Measurements from ENCODE around the gene TPX2. TPM values are rescaled to one million over a fixed set of nuclear protein-coding genes. Genes with fewer than 3 reads are reported as not detected.

Gene TPX2
- total and polyA plus RNA-seq, 2 donors from 2014 or later, result 0.47 to 1.4 TPM

GRCh38 chr20:31820228-31820627 is 81.1 kb downstream of the TPX2 start:
- Histone ChIP-seq H3K9ac (ENCODE audit: low read length in 3 of 3) (no peak overlapping the region), H3K4me1 (ENCODE audit: control insufficient read depth in 2 of 3, insufficient read depth in 2 of 3, low read depth in 1 of 3, low read length in 3 of 3) (peaks cover 0 to 3% (median 2%) of the 10 kb centered on the region in 3 donors), H3K4me3 (ENCODE audit: low read length in 3 of 3) (no peak overlapping the region), H3K9me3 (ENCODE audit: control insufficient read depth in 2 of 3, insufficient read depth in 1 of 3, low read length in 3 of 3) (no peaks in the 10 kb centered on the region), H3K36me3 (ENCODE audit: control insufficient read depth in 2 of 3, insufficient read depth in 3 of 3, low read length in 3 of 3) (no peaks in the 10 kb centered on the region), H3K27ac (ENCODE audit: low read depth in 2 of 2, low read length in 2 of 2) (no peak overlapping the region), H3K27me3 (ENCODE audit: control insufficient read depth, insufficient read depth, low read length) (no peaks in the 10 kb centered on the region)
- no peak for TF ChIP-seq CTCF (IDR thresholded peaks at IDR 0.05; ENCODE audit: borderline replicate concordance, extremely low read depth, insufficient read depth)
- no peak for FAIRE-seq
- intact Hi-C loops (cut with DNase I), result loop anchor here (10.0 kb wide), 1 partner anchor 135 kb away; the partner anchor contains the start of gene PDRG1
- no peak for DNase-seq

DNA sequence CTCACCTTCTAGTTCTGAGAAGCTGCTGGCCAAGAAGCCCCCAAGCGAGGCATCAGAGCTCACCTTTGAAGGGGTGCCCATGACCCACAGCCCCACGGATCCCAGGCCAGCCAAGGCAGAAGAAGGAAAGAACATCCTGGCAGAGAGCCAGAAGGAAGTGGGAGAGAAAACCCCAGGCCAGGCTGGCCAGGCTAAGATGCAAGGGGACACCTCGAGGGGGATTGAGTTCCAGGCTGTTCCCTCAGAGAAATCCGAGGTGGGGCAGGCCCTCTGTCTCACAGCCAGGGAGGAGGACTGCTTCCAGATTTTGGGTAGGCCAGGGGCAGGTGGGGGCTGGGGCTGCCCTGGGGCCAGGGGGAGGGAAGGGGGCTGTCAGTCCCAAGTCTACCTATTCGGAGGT is 82.3 kb downstream of the TPX2 start:
- TF ChIP-seq CTCF (IDR thresholded peaks at IDR 0.05; ENCODE audit: borderline replicate concordance, extremely low read depth, insufficient read depth), result no peak
- Histone ChIP-seq H3K4me3 (ENCODE audit: low read length in 3 of 3) (no peak overlapping the region), H3K9ac (ENCODE audit: low read length in 3 of 3) (no peak overlapping the region), H3K9me3 (ENCODE audit: control insufficient read depth in 2 of 3, insufficient read depth in 1 of 3, low read length in 3 of 3) (no peaks in the 10 kb centered on the region), H3K4me1 (ENCODE audit: control insufficient read depth in 2 of 3, insufficient read depth in 2 of 3, low read depth in 1 of 3, low read length in 3 of 3) (peaks cover 0 to 3% (median 2%) of the 10 kb centered on the region in 3 donors), H3K27me3 (ENCODE audit: control insufficient read depth, insufficient read depth, low read length) (no peaks in the 10 kb centered on the region), H3K27ac (ENCODE audit: low read depth in 2 of 2, low read length in 2 of 2) (no peak overlapping the region), H3K36me3 (ENCODE audit: control insufficient read depth in 2 of 3, insufficient read depth in 3 of 3, low read length in 3 of 3) (no peaks in the 10 kb centered on the region)
- intact Hi-C loops (cut with DNase I), result loop anchor here (10.0 kb wide), 1 partner anchor 133 kb away; the partner anchor contains the start of gene PDRG1
- DNase-seq (no peak), FAIRE-seq (no peak)

DNA sequence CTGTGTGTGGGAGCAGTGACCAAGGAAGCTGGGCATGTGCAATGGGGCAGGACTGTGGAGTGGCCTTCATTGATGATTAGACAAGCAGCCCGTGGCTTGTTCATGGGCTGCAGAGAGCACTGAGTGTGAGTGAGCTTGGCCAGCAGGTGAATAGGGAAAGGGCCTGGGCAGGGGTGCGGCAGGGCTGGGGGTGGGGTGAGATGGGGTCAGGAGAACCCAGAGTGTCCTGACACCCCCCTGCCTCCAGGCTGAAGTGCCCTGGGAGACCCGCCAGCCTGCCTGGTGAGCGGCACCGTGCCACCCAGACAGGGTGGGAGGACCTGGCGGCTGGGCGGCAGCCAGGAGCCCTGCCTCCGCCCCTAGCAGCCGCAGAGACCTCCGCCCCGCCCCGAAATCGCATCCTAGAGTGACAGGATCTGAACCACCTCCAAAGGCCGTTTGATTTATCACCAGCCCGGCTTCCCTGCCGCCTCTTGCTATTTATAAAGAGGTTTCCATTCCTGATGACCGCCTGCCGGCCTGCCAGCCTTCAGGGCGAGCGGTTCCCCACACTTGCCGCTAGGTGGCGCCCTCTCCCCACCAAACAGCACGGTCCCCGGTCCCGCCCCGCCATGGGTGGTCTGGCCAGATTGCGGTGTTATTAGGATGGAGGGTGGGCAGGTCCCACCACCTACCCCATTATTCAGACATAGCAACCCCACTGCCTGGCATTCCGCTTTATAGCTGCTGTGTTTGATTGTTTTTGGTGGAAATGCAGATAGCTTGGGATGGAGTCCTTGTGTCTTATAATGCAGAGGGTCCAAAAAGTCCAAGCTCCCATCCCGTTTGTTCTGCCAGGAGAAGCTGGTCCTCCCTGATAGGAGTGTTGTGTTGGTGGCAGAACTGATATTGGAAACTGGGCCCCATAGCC is 83.6 kb downstream of the TPX2 start:
- Histone ChIP-seq H3K36me3 (ENCODE audit: control insufficient read depth in 2 of 3, insufficient read depth in 3 of 3, low read length in 3 of 3) (no peaks in the 10 kb centered on the region), H3K9ac (ENCODE audit: low read length in 3 of 3) (no peak overlapping the region), H3K27ac (ENCODE audit: low read depth in 2 of 2, low read length in 2 of 2) (no peak overlapping the region), H3K4me3 (ENCODE audit: low read length in 3 of 3) (peak overlapping the region in 1 of 3 donors; percentile 17), H3K4me1 (ENCODE audit: control insufficient read depth in 2 of 3, insufficient read depth in 2 of 3, low read depth in 1 of 3, low read length in 3 of 3) (peaks cover 0 to 3% (median 2%) of the 10 kb centered on the region in 3 donors), H3K27me3 (ENCODE audit: control insufficient read depth, insufficient read depth, low read length) (no peaks in the 10 kb centered on the region), H3K9me3 (ENCODE audit: control insufficient read depth in 2 of 3, insufficient read depth in 1 of 3, low read length in 3 of 3) (no peaks in the 10 kb centered on the region)
- peak; percentile 96 for TF ChIP-seq CTCF (IDR thresholded peaks at IDR 0.05; ENCODE audit: borderline replicate concordance, extremely low read depth, insufficient read depth)
- intact Hi-C loops (cut with DNase I), result loop anchor here (10.0 kb wide), 1 partner anchor 132 kb away; the partner anchor contains the start of gene PDRG1
- FAIRE-seq (no peak), DNase-seq (peak; percentile 88 to 94 (median 93))

Measured in kidney (tissue), 14 donors.